ENCODE results near the gene CDR2L.

GRCh38 chr17:74957935-74958740 is 29.3 kb upstream of the CDR2L start:
- peak; percentile 89 to 94 (median 92) for TF ChIP-seq CTCF (IDR thresholded peaks at IDR 0.05)
- no peak for TF ChIP-seq POLR2A (IDR thresholded peaks at IDR 0.05)

Measured in adrenal gland (tissue), 5 donors.